Keratinocyte (primary cell): ENCODE results near the gene IRF1. TPM values are rescaled to one million over a fixed set of nuclear protein-coding genes. Genes with fewer than 3 reads are reported as not detected.

Source experiments
- DNase-seq: peaks from one replicate; pipeline ENCODE4 v3.0.0-alpha.2; 2011; ENCODE audit warnings: low read depth, missing footprints, low spot score
- FAIRE-seq: peaks from 2 replicates; lab custom pipeline; 2011; peaks lifted over from hg19 to GRCh38; lab: Jason Lieb, UNC
- H2AFZ ChIP-seq: 2 replicates; pipeline ENCODE4 v1.6.0; 2012; ENCODE audit warnings: low read length, control low read depth, inconsistent platforms; ENCODE audit not compliant: control insufficient read depth
- H3K27ac ChIP-seq: 2 replicates; pipeline ENCODE4 v1.5.1; 2011; ENCODE audit warnings: low read length; ENCODE audit not compliant: control insufficient read depth, insufficient read depth
- H3K27me3 ChIP-seq: 3 replicates; pipeline ENCODE4 v1.6.0; 2011; ENCODE audit warnings: low read length; ENCODE audit not compliant: control insufficient read depth, insufficient read depth; ENCODE audit errors: extremely low read depth
- H3K36me3 ChIP-seq, 2 experiments: 2 replicates in 1 of 2; 3 replicates in 1 of 2; pipeline ENCODE4 v1.5.1; 2011; ENCODE audit warnings: low read length in 2 of 2, mild to moderate bottlenecking in 1 of 2; ENCODE audit not compliant: control insufficient read depth in 2 of 2, insufficient read depth in 2 of 2; ENCODE audit errors: extremely low read depth in 1 of 2
- H3K4me1 ChIP-seq: 3 replicates; pipeline ENCODE4 v1.5.1; 2011; ENCODE audit warnings: low read length; ENCODE audit not compliant: control insufficient read depth, insufficient read depth; ENCODE audit errors: extremely low read depth
- H3K4me2 ChIP-seq: 3 replicates; pipeline ENCODE4 v1.6.0; 2011; ENCODE audit warnings: low read depth, low read length; ENCODE audit not compliant: control insufficient read depth, insufficient read depth; ENCODE audit errors: extremely low read depth
- H3K4me3 ChIP-seq, 3 experiments: fragments of 200-600 bp in 1 of 3; sonication (generic) in 1 of 3; 2 replicates in 2 of 3; 3 replicates in 1 of 3; pipeline ENCODE4 v1.5.1; 2011 to 2016; ENCODE audit warnings: low read length in 3 of 3, mild to moderate bottlenecking in 3 of 3, control low read depth in 2 of 3, inconsistent platforms in 1 of 3, low read depth in 1 of 3, mixed read lengths in 1 of 3, mixed run types in 1 of 3, moderate library complexity in 1 of 3; ENCODE audit not compliant: control insufficient read depth in 2 of 3, insufficient read depth in 2 of 3; ENCODE audit errors: extremely low read depth in 1 of 3
- H3K79me2 ChIP-seq: 2 replicates; pipeline ENCODE4 v1.6.0; 2012; ENCODE audit warnings: low read length; ENCODE audit not compliant: control insufficient read depth, insufficient read depth
- H3K9ac ChIP-seq: 3 replicates; pipeline ENCODE4 v1.6.0; 2011; ENCODE audit warnings: low read length; ENCODE audit not compliant: control insufficient read depth, insufficient read depth; ENCODE audit errors: extremely low read depth
- H3K9me1 ChIP-seq: 3 replicates; pipeline ENCODE4 v1.6.0; 2011; ENCODE audit warnings: low read length; ENCODE audit not compliant: control insufficient read depth, insufficient read depth; ENCODE audit errors: extremely low read depth
- H3K9me3 ChIP-seq: 2 replicates; pipeline ENCODE4 v1.5.1; 2012; ENCODE audit warnings: low read depth, low read length; ENCODE audit not compliant: control insufficient read depth
- H4K20me1 ChIP-seq: 3 replicates; pipeline ENCODE4 v1.6.0; 2011; ENCODE audit warnings: low read length; ENCODE audit not compliant: control insufficient read depth, insufficient read depth; ENCODE audit errors: extremely low read depth
- EZH2 ChIP-seq: IDR thresholded peaks from one replicate; pipeline ENCODE4 v1.6.1; 2012; ENCODE audit warnings: inconsistent platforms, mild to moderate bottlenecking, low read length, moderate library complexity
- dilution Hi-C: fragments of 300-500 bp; cut with MboI; formaldehyde crosslinking; loops from one replicate; pipeline ENCODE4 v1.7.0; 2020; ENCODE audit warnings: low sequenced_read_pairs; ENCODE audit not compliant: extremely low pct_ligation_motif_present
- polyA plus RNA-seq, 5 experiments: library from polyadenylated mRNA; depleted of rRNA in 3 of 5; stranded (reverse) in 3 of 5; stranded (forward) in 1 of 5; unstranded in 1 of 5; fragments of >200 nt; gene quantifications; 1 replicate in 1 of 5; 2 replicates in 3 of 5; 3 replicates in 1 of 5; pipeline versions ENCODE4 v1.2.1 to v1.2.3, GENCODE V29; 2011 to 2012; ENCODE audit warnings: missing spikeins in 2 of 5, low read depth in 1 of 5, low replicate concordance in 1 of 5
- TF ChIP-seq, protein P1 (sequence below), 3 experiments: IDR thresholded peaks in 1 of 3; conservative IDR thresholded peaks in 1 of 3; optimal IDR thresholded peaks in 1 of 3; 2 replicates in 2 of 3; 3 replicates in 1 of 3; pipeline versions ENCODE3 to v1.5.1; 2011; ENCODE audit warnings: low read length in 3 of 3, mild to moderate bottlenecking in 3 of 3, moderate library complexity in 2 of 3, control low read depth in 1 of 3, inconsistent platforms in 1 of 3; ENCODE audit not compliant: insufficient read depth in 2 of 3; ENCODE audit errors: extremely low read depth in 1 of 3

The IRF1 gene
- polyA plus RNA-seq, 1 donor (not counting 4 experiments of a cell fraction or from before 2014, with no cell fraction given) = 6.2 TPM

DNA sequence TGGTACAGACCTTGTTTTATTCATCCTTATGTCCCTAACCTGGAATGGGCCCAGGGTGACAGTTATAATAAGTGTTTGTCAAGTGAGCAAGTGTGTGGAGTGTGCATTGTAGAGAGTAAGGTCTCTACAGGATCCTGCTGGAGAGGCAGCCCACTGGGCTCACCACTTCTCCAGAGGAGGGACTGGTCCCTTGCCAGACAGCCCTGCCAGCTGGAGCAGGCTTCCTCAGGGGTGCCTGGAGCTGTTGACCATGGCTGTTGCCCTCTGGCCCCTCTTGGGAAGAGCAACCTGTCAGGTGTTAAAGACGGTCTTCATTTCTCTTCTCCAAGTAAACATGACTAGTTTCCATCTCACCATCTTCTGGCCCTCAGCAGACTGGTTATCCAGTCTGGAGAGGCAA lies 20.0 kb downstream of the IRF1 start:
- no peak for DNase-seq

DNA sequence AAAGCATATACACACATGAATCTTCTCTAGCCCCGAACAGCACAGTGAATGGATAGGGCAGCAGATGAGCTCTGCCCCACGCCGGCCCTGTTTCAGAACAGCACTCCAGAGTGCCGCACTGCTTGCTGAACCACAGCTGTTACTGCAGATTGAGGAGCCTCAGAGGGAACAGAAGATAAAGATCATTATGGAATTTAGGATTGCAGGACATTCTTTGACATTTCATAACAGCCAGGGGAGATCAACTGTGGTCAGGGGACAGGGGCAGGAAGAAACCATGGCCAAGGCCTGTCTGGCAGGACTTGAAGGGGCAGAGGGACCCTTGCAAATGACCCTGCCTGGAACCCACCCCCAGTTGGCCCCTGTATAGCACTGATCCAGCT lies 20.6 kb downstream of the IRF1 start:
- no peak overlapping the region for H2AFZ ChIP-seq
- no peak overlapping the region for H3K4me2 ChIP-seq
- no peaks in the 10 kb centered on the region for H4K20me1 ChIP-seq
- FAIRE-seq (no peak), DNase-seq (no peak)
- peaks cover 30% of the 10 kb centered on the region for H3K4me1 ChIP-seq
- dilution Hi-C loops = no loop called here
- no peaks in the 10 kb centered on the region for H3K27me3 ChIP-seq
- H3K4me3 ChIP-seq = no peak overlapping the region
- no peaks in the 10 kb centered on the region for H3K79me2 ChIP-seq
- H3K36me3 ChIP-seq = no peaks in the 10 kb centered on the region
- H3K9me3 ChIP-seq = no peaks in the 10 kb centered on the region
- no peaks in the 10 kb centered on the region for H3K9me1 ChIP-seq
- no peak overlapping the region for H3K9ac ChIP-seq
- no peak overlapping the region for H3K27ac ChIP-seq
- TF ChIP-seq EZH2 = no peak
- TF ChIP-seq, protein P1, sequence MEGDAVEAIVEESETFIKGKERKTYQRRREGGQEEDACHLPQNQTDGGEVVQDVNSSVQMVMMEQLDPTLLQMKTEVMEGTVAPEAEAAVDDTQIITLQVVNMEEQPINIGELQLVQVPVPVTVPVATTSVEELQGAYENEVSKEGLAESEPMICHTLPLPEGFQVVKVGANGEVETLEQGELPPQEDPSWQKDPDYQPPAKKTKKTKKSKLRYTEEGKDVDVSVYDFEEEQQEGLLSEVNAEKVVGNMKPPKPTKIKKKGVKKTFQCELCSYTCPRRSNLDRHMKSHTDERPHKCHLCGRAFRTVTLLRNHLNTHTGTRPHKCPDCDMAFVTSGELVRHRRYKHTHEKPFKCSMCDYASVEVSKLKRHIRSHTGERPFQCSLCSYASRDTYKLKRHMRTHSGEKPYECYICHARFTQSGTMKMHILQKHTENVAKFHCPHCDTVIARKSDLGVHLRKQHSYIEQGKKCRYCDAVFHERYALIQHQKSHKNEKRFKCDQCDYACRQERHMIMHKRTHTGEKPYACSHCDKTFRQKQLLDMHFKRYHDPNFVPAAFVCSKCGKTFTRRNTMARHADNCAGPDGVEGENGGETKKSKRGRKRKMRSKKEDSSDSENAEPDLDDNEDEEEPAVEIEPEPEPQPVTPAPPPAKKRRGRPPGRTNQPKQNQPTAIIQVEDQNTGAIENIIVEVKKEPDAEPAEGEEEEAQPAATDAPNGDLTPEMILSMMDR (optimal IDR thresholded peaks at IDR 0.05 in 1 of 3, IDR thresholded peaks at IDR 0.05 in 1 of 3, conservative IDR thresholded peaks at IDR 0.05 in 1 of 3; ENCODE audit: extremely low read depth in 1 of 3, insufficient read depth in 2 of 3, low read length in 3 of 3) = no peak

More for the DNA sequence above, 20.0 kb downstream of the IRF1 start:
- H3K4me1 ChIP-seq = peaks cover 29% of the 10 kb centered on the region
- H2AFZ ChIP-seq = no peak overlapping the region
- dilution Hi-C loops = no loop called here
- no peak overlapping the region for H3K4me3 ChIP-seq
- H3K79me2 ChIP-seq = no peaks in the 10 kb centered on the region
- H3K27me3 ChIP-seq = no peaks in the 10 kb centered on the region
- no peaks in the 10 kb centered on the region for H3K36me3 ChIP-seq
- no peaks in the 10 kb centered on the region for H3K9me1 ChIP-seq
- no peak overlapping the region for H3K4me2 ChIP-seq
- H3K27ac ChIP-seq = no peak overlapping the region
- TF ChIP-seq, protein P1 (optimal IDR thresholded peaks at IDR 0.05 in 1 of 3, IDR thresholded peaks at IDR 0.05 in 1 of 3, conservative IDR thresholded peaks at IDR 0.05 in 1 of 3; ENCODE audit: extremely low read depth in 1 of 3, insufficient read depth in 2 of 3, low read length in 3 of 3) = no peak
- no peak for TF ChIP-seq EZH2
- FAIRE-seq = no peak
- H3K9ac ChIP-seq = no peak overlapping the region
- H3K9me3 ChIP-seq = no peaks in the 10 kb centered on the region
- H4K20me1 ChIP-seq = no peaks in the 10 kb centered on the region
